C4-2B (cell line): Measurements from ENCODE around the gene MGAT1.

Source experiments
- ZFX ChIP-seq: fragments of 450-650 bp; IDR thresholded peaks from 2 replicates; pipeline ENCODE4 v1.6.1; 2017
- TF ChIP-seq, protein P1 (sequence below): fragments of 450-650 bp; conservative IDR thresholded peaks from 2 replicates; pipeline ENCODE4 v1.5.1; 2017; ENCODE audit warnings: mild to moderate bottlenecking

DNA sequence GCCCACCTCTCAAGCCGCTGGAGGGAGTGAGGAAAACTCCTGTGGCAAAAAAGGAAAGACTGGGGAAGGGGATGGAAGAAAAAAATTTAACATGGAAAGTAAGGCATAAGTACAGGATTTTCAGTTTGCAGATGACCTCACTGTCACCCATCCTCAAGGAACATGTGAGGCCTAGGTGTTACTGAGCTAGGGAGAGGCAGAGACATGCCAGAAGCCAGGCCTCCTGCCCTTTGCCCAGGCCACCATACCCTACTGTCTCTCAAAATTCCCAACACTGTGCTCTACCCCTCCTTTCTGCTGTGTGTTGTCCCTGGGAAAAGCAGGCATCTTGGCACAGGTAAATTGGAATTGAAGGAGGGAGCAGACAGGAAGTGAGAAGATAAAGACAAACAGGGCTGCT is 4.4 kb upstream of the MGAT1 start:
- TF ChIP-seq, protein P1, sequence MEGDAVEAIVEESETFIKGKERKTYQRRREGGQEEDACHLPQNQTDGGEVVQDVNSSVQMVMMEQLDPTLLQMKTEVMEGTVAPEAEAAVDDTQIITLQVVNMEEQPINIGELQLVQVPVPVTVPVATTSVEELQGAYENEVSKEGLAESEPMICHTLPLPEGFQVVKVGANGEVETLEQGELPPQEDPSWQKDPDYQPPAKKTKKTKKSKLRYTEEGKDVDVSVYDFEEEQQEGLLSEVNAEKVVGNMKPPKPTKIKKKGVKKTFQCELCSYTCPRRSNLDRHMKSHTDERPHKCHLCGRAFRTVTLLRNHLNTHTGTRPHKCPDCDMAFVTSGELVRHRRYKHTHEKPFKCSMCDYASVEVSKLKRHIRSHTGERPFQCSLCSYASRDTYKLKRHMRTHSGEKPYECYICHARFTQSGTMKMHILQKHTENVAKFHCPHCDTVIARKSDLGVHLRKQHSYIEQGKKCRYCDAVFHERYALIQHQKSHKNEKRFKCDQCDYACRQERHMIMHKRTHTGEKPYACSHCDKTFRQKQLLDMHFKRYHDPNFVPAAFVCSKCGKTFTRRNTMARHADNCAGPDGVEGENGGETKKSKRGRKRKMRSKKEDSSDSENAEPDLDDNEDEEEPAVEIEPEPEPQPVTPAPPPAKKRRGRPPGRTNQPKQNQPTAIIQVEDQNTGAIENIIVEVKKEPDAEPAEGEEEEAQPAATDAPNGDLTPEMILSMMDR: no peak
- TF ChIP-seq ZFX: no peak
